ENCODE data around the gene PPY. TPM values are rescaled to one million over a fixed set of nuclear protein-coding genes. Genes with fewer than 3 reads are reported as not detected.
"Not testable (repeated sequence)": the region's sequence is repeated elsewhere in the genome, so short reads cannot be mapped to it uniquely, and the experiment has no call there.

The PPY gene
- polyA plus RNA-seq, 1 donor = 0.45 TPM

- no peak for DNase-seq
Measured at GRCh38 chr17:43931062-43931571, 11.2 kb downstream of the PPY start.

- no peak for DNase-seq
Measured at GRCh38 chr17:43928609-43929008, 13.7 kb downstream of the PPY start.

GRCh38 chr17:43927929-43928328 lies 14.3 kb downstream of the PPY start:
- not testable (repeated sequence) for DNase-seq

- DNase-seq = no peak
Measured at GRCh38 chr17:43927060-43927864, 15.0 kb downstream of the PPY start.

GRCh38 chr17:43924558-43924957 lies 17.7 kb downstream of the PPY start:
- no peak for DNase-seq

GRCh38 chr17:43920500-43921095 lies 21.7 kb downstream of the PPY start:
- no peak for DNase-seq

- DNase-seq = no peak
Measured at GRCh38 chr17:43918026-43918389, 24.3 kb downstream of the PPY start.

- peak; percentile 43 for DNase-seq
Measured at GRCh38 chr17:43917348-43918025, 24.8 kb downstream of the PPY start.

GRCh38 chr17:43917016-43917347 lies 25.3 kb downstream of the PPY start:
- no peak for DNase-seq

GRCh38 chr17:43916385-43916784 lies 25.9 kb downstream of the PPY start:
- no peak for DNase-seq

GRCh38 chr17:43915559-43915958 lies 26.7 kb downstream of the PPY start:
- no peak for DNase-seq

GRCh38 chr17:43914451-43914850 lies 27.8 kb downstream of the PPY start:
- DNase-seq = no peak

GRCh38 chr17:43913584-43913983 lies 28.7 kb downstream of the PPY start:
- DNase-seq = no peak

GRCh38 chr17:43912635-43913304 lies 29.5 kb downstream of the PPY start:
- DNase-seq = no peak

- DNase-seq = no peak
Measured at GRCh38 chr17:43911904-43912303, 30.4 kb downstream of the PPY start.

- DNase-seq = no peak
Measured at GRCh38 chr17:43909537-43910231, 32.6 kb downstream of the PPY start.

- DNase-seq = peak; percentile 68
Measured at GRCh38 chr17:43907998-43908721, 34.1 kb downstream of the PPY start.

- DNase-seq = peak; percentile 88
Measured at GRCh38 chr17:43907425-43907981, 34.8 kb downstream of the PPY start, which contains the start of gene MPP2. MPP2 (minus strand) TSS chr17:43907536; CDS start chr17:43904460, 3,076 bp downstream.

- DNase-seq = no peak
Measured at GRCh38 chr17:43906951-43907424, 35.3 kb downstream of the PPY start.

- DNase-seq = peak; percentile 77
Measured at GRCh38 chr17:43905985-43906852, 36.1 kb downstream of the PPY start.
